D721Med (cell line): ENCODE measurements around the gene WARS2.

Source experiments
- DNase-seq: peaks from one replicate; pipeline ENCODE4 v3.0.0; 2011; ENCODE audit warnings: low spot score; ENCODE audit not compliant: insufficient read length
- FAIRE-seq: peaks from 2 replicates; lab custom pipeline; 2011; peaks lifted over from hg19 to GRCh38; lab: Jason Lieb, UNC
- TF ChIP-seq, protein P1 (sequence below): IDR thresholded peaks from 2 replicates; pipeline ENCODE4 v1.5.1; 2012; ENCODE audit warnings: mild to moderate bottlenecking, control low read depth; ENCODE audit not compliant: insufficient read depth; ENCODE audit errors: missing control alignments

WARS2 gene

GRCh38 chr1:119146466-119146865 is 6.0 kb upstream of the WARS2 start:
- no peak for FAIRE-seq
- TF ChIP-seq, protein P1, sequence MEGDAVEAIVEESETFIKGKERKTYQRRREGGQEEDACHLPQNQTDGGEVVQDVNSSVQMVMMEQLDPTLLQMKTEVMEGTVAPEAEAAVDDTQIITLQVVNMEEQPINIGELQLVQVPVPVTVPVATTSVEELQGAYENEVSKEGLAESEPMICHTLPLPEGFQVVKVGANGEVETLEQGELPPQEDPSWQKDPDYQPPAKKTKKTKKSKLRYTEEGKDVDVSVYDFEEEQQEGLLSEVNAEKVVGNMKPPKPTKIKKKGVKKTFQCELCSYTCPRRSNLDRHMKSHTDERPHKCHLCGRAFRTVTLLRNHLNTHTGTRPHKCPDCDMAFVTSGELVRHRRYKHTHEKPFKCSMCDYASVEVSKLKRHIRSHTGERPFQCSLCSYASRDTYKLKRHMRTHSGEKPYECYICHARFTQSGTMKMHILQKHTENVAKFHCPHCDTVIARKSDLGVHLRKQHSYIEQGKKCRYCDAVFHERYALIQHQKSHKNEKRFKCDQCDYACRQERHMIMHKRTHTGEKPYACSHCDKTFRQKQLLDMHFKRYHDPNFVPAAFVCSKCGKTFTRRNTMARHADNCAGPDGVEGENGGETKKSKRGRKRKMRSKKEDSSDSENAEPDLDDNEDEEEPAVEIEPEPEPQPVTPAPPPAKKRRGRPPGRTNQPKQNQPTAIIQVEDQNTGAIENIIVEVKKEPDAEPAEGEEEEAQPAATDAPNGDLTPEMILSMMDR, result no peak
- DNase-seq, result no peak

- DNase-seq, result no peak
- TF ChIP-seq, protein P1, result no peak
- no peak for FAIRE-seq
Measured at GRCh38 chr1:119144813-119145212, 4.4 kb upstream of the WARS2 start.

DNA sequence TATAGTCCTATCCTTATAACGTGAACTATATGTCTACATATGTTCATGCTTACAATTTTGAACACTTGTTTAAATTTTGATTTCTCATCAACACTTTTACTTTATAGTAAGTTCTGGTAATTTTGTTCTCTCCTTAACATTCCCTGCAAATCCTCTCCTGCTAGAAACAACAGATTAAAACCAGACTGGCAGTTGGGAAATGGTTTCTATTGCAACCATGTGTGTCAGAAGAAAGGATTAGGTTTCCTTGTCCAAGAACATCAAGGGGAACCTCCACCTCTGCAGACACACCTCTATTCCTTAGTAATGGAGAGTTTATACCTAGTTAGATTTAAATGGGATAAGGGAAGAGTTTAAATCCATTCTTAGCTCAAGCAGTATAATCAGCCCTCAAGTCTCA is 3.3 kb upstream of the WARS2 start:
- DNase-seq, result no peak
- TF ChIP-seq, protein P1, result no peak
- no peak for FAIRE-seq

- FAIRE-seq (no peak), DNase-seq (no peak)
- TF ChIP-seq, protein P1, result no peak
Measured at GRCh38 chr1:119141660-119142059, 1.2 kb upstream of the WARS2 start.

DNA sequence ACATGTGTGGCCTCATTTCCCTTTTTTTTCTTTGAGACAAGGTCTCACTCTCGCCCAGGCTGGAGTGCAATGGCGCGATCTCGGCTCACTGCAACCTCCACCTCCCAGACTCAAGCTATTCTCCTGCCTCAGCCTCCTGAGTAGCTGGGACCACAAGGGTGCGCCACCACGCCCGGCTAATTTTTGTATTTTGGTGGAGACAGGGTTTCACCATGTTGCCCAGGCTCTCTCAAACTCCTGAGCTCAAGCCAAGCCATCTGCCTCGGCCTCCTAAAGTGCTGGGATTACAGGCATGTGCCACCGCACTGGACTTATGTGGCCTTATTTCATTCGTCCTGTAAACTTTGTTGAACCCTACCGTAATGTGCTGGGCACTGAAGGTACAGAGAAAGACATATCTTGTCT is 569 bp upstream of the WARS2 start:
- FAIRE-seq (no peak), DNase-seq (no peak)
- TF ChIP-seq, protein P1, result peak; percentile 38

DNA sequence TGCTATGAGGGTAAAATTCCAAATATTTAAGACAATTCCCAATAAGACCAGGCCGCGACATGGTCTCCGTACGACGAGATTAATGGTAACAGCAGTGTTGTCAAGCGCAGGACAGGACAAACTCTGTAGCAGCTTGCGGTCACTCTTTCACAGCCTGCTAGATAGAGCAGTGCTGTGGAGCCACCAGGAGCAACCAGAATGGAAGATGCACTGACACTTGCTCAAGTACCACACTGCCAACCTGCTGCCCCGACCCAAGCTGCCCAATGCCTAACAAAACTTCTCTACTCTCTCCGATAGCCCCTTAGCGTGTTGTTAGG is 636 bp downstream of the WARS2 start:
- TF ChIP-seq, protein P1, result no peak
- FAIRE-seq (no peak), DNase-seq (no peak)

GRCh38 chr1:119139403-119139802 is 1.1 kb downstream of the WARS2 start:
- DNase-seq, result no peak
- no peak for FAIRE-seq
- TF ChIP-seq, protein P1, result no peak
